Left forelimb (tissue), 1 donor: ENCODE data around the gene FAM180B.

Source experiments
- DNase-seq: peaks from one replicate; pipeline ENCODE4 v3.0.0-alpha.2; 2018; ENCODE audit warnings: low spot score

Gene FAM180B

DNA sequence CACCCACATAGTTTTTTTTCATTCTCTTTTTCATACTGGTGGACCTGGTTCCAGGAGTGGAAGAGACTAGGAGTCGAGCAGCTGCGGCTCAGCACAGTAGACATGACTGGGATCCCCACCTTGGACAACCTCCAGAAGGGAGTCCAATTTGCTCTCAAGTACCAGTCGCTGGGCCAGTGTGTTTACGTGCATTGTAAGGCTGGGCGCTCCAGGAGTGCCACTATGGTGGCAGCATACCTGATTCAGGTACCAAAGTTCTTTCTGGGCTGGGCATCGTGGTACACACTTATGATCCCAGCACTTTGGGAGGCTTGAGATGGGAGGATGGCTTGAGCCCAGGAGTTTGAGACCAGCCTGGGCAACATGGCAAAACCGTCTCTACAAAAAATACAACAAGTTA is 16.8 kb upstream of the FAM180B start:
- DNase-seq, result no peak

DNA sequence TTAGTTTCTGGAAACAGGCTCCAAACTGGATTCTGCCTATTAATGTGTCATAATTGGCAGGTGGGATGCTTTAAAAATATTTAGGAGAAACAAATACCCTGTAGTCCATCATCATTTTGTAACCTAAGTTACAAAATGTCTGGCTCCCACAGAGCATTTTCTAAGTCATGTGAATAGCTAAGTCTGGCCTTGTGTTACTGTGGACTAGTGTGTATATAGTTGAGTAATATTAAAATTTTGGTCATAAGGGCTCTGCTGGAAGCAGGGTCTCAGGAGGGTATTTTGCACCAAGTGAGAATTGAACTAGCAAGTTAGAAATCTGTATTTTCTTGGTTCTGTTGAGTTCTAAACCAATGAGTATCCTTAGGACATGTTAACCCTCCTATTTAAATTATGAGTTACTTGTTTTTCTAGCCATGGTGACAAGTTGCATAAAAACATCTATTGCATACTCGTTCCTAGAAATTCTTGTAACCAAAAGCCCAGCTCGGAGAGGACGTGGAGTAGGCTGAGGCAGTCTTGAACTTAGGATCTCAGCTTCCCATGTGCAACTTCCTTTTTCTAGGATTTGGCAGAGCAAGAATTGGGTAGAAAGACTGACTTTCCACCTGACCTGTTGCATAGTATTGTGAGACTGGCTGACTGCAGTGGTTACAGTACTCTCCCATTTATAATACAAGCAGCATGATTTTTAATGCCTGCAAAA is 15.7 kb upstream of the FAM180B start:
- DNase-seq, result no peak

DNA sequence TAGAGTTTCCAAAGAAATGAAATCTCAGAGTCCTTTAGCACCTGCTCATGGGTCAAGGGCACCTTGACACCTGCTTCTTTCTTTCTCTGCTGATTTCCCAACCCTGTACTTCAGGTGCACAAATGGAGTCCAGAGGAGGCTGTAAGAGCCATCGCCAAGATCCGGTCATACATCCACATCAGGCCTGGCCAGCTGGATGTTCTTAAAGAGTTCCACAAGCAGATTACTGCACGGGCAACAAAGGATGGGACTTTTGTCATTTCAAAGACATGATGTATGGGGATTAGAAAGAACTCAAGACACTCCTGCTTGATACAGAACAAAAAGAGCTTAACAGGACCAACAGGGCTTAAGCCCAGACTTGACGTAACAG is 15.1 kb upstream of the FAM180B start:
- DNase-seq, result no peak

DNA sequence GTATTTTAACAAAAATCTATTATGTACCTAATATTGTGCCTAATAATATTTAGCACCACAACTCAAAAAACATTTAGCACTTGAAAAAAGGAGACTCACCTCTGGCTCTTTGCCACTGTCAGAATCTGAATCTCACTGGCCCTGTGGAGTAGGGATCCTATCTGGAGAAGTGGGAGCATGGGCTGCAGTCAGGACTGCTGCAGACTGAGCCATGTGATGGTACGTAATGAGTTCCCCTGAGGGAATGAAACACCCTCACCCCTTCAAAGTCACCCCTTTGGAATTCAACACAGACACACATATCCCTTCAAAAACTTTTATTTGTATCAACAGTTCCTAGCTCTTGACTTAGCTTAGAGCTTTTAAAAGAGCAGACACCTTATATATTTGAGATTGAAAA is 14.6 kb upstream of the FAM180B start:
- no peak for DNase-seq

DNA sequence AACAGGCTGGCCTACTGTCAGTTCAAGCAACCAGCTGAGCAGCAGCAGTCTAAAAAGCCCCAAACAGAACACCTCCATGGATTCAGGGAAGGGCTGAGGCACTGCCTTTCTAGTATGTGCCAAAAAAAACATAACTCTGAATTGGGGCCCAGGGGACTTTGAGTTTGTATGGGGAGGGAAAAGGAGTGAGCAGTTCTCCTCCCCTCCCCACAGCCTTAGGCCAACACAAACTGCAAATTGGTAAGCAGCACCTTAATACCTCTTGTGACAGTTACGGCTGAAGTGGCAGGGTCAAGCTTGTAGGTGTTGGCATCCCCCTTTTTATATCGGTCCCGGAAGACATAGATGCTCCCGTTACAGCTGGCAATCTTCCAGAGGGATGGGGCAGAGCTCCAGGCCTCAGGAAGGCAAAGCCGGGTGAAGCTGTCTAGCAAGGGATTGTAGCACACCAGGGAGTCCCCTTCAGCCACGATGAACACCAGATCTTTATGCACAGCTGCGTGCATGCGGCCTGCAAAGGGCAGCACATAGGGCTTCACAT is 13.7 kb upstream of the FAM180B start:
- no peak for DNase-seq

DNA sequence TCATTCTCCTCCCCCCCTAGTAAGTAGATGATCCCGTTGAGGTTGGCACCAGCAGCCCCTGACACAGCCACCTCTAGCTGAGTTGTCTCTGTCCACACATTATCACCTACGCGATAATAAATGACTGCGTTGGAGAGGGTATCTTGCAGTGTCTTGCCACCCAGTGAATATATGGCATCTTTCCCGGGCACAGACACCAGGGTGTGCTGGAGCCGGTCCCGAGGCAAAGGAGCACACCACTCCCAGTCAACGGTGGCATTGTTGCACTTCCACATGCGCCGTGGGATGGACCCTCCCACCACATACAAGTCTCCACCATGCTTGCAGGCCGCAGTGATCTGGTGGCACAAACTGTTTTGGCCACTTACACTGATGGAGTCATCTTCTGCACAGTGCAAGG is 13.2 kb upstream of the FAM180B start:
- no peak for DNase-seq

DNA sequence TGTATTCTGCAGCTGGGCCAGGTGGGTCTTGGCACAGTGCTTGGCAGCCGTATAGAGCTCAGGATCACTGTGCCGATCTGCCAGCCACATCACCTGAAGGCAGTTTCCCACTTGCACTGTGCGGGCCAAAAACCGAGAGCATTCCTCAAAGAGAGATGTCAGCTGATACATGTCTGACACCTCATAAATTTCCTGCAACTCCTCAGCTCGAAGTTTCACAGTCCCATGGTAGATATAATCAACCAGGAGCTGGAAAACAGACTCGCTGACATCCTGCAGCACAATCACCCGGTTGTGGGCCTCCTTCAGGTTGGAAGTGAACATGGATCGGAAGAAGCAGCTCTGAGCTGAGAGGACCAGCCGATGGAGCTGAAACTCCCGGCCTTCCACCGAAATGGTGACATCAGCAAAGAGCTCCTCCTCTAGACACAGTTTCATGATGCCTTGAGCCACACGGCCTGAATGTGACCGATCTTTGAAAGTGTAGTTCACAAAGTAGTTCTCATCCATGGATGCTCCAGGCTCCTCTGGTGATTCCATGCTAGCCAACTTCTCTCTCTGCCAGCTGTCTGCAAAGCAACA is 8.9 kb upstream of the FAM180B start:
- DNase-seq, result no peak

DNA sequence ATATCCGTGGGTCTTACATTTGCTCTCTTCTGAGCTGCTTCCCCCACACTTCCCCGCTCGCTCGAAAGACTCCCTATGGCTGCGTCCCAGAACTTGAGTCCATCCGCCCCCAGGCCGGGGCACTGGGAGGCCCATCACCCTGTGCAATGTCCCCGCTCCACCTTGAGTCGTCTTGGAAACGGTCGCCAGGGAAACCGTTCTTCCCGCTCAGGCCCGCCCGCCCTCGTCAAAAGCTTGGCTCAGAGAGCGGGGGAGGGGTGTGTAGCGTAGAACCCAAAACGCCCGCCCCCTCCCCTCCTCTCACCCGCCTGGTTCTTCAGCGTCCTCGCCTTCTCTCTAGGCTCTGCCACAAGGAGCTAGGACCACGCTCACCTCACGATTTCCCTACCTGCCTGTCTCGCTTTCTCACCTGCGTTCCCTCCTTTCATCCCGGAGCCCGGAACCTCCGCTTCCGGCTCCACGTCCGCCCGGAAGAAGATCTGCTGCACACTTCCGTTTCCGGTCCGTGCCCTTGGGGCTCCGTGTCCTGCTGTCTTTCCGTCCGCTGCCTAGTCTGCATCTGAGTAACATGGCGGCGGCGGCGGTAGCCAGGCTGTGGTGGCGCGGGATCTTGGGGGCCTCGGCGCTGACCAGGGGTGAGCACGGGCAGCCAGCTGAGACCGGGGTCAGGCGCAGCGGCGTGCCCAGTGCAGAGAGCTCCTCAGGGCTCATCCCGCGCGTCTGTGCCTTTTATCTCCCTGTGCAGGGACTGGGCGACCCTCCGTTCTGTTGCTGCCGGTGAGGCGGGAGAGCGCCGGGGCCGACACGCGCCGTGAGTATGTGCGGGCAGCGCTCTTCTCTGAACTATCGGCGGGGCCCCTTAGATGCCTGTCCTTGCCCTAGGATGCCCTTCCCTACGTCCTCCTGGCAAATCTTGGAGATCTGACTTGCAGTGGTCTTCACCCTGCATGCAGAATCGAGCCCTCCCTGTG is 7.7 kb upstream of the FAM180B start, which contains the start of the genes KBTBD4 and NDUFS3:
TSS of gene KBTBD4 (minus strand) at position 447 of the 971 bp plus-strand sequence. CDS start at position 428, 19 bp downstream.
TSS of gene NDUFS3 (plus strand) at position 551 of the 971 bp plus-strand sequence. CDS start at position 569, 18 bp downstream.
- peak; percentile 95 for DNase-seq

DNA sequence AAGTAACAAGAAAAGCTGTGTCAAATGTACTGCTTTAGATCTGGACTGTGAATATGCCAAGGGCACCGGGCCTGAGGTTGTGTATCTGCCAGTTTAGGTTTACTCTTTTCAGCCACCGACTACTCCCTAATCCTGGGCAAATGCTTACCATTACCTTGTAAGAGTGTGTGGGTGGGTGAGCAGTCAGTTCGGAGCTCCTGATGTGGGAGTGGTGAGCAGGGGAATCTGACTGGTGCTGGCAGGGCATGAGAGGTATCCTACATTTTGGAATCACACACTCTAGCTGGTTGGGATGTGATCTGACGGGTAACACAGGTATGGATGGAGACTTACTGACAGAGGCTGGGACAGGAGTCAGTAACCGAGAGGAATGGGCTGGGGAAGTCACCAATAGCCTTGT is 2.6 kb upstream of the FAM180B start:
- no peak for DNase-seq

DNA sequence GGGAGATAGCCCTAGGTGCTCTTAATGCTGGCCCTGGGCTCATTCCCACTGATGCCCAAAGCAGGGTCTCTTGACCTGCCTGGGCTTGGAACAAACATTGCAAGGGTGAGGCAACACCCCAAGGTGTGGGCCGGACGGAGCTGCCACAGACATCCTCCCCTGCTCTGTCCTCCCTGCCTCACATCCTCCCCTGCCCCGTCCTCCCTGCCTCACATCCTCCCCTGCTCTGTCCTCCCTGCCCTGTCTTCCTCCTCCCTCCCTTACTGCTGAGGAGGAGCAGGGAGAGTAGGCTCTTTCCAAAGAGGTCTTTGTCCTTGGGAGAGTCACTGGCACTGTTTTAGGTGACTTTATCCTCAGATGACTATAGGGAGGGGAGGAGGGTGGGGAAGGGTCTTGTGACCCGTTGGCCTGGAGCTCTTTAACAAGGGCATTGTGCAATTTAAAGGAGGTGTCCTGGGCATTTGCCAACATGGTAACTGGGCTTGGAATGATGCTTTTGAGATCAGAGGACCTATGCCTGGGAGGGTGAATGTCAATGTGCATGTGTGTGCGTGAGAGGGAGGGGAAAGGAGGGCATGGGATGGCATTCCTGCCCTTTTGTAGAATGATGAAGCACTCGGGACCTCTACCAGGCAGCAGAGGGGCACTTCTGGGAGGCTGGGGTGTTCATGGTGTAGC is 700 bp downstream of the FAM180B start:
- DNase-seq, result no peak

DNA sequence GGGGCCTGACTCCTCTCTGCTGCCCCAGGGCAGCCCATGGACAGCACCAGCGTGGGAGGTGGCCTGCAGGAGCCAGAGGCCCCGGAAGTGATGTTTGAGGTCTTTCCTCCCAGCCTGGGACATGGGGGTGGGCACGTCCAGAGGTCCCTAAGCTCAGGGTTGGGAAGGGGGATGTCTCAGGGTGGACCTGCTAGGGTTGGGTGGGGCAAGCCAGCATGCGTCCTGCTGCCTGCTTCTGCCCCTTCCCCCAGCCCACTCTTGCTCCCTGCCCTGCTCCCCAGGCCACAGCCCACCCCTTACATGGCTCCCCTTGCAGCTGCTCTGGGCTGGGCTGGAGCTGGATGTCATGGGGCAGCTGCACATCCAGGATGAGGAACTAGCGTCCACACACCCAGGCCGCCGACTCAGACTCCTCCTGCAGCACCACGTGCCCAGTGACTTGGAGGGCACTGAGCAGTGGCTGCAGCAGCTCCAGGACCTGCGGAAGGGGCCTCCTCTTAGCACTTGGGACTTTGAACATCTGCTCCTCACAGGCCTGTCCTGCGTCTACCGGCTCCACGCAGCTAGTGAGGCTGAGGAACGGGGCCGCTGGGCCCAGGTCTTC is 1.3 kb downstream of the FAM180B start:
- DNase-seq, result no peak

DNA sequence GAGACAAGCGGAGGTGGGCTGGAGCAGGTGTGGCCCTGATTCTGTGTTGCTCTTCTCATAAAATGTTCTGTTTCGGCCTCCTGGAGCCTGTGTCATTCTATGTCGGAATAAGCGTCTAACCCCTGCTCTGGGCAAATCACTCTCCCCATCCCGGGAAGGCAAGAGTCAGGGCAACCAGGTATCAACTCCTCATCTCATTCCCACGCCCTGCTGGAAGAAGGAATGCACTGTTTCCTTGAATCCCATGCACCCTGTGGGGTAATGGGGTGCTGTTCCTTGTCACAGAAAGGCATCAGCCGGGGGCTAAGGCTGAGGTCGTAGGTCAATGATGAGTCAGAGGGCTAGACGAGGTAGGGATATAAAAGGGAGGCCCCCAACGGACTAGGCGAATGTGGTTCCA is 2.6 kb downstream of the FAM180B start:
- DNase-seq, result no peak

DNA sequence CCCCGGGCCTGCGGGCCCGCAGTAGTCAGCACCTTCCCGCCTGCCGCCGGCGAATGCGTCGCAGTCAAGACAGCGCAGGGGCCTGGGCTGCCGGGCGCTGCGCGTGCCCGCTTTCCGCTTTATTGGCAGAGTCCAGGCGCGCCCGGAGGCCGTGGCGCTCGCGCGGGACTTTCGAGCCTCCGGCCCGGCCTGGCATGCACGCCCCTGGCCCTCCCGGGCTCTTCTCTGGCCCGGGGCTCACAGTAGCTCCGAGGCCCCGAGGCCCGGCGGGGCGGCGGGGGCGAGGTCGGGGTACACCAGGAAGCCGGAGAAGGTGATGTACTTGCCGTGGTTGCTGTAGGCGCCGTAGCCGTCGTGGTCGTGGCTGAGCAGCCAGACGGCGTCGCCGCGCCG is 3.1 kb downstream of the FAM180B start:
- no peak for DNase-seq

DNA sequence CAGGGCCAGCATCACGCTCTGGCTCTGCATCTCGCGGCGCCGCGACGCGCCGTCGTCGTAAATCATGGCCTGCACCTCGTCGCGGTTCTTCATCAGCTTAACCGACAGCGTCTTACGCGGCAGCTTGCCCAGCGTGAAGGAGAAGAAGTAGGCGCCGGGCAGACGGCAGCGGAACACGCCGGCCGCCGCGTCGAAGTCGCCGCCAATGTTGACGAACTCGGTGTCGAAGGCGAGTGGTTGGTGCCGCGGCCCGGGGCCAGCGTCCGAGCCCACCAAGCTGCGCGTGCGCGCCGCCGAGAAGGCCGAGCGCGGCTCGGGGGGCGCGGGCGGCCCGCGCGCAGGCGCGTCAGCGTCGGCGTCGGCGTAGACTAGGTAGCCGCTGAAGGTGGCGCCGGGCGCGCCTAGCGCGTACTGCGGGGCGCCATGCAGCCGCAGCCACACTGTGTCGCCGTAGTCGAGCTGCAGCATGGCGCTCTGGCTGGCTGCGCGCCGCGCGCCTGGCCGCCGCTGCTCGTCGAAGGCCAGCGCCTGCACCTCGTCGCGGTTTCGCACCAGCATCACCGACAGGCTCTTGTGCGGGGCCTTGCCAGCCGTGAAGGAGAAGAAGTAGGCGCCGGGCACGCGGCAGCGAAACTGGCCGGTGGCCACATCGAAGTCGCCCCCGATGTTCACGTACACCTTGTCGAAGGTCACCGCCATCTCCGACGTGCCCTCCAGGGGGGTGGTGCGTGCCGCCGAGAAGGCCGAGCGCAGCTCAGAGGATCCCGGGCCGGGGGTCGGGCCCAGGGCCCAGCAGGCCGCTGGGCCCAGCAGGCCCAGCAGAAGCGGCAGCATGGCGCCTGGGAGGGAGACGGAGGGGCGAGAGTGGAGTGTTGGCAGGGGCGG is 3.7 kb downstream of the FAM180B start:
- DNase-seq, result peak; percentile 81

DNA sequence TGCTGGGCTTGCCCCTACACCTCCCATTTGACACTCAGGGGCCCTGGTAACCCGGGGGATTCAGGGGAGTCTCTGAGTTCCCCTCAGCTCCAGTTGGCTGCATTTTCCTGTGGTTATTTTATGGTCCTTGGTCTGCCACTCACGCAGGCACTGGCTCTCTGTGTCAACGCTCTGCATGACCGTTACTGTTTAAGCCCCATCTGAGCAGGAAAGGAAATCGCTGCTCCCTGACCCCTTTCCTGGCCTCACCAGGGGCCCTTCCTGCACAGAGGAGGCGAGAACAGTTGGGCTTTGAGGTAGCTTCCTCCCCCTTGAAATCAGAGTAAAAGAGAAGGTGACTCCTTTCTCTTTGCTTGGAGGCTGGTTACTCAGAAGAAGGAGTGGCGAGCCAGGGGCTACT is 5.3 kb downstream of the FAM180B start:
- DNase-seq, result no peak

DNA sequence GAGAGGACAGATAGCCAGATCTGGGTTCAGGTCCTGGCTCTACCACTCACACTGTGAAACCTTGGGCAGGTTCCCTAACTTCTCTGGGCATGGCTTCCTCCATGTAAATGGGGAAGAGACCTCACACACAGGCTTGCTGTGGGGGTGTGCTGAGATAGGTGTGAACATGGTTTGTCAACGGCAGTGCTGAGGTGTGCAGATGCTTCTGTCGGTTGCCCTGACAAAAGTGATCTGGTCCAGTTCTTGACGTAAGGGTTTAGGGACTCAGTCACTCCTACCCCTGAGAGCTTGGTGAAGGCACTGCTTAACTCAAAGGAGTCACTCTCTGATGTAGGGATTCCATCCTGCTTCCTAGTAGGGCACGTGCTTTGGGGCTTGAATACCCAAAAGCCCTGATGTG is 5.8 kb downstream of the FAM180B start:
- no peak for DNase-seq

DNA sequence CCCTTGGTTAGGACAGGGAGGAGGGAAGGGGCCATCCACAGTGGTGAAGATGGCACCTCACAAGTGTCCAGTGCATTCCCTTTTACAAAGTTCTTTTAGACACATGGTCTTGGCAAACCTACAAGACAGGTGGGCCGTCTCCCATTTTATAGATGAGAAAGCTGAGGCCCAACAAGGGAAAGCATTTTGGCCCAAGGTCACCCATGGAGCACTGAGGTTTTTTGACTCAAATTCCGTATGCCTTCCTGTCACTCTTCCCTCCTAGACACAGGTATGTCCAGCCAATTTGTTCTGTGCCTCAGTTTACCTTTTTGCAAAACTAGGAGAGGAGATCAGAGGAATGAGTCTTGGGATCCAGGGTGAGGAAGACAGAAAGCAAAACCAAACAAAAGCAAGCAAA is 6.5 kb downstream of the FAM180B start:
- DNase-seq, result no peak

DNA sequence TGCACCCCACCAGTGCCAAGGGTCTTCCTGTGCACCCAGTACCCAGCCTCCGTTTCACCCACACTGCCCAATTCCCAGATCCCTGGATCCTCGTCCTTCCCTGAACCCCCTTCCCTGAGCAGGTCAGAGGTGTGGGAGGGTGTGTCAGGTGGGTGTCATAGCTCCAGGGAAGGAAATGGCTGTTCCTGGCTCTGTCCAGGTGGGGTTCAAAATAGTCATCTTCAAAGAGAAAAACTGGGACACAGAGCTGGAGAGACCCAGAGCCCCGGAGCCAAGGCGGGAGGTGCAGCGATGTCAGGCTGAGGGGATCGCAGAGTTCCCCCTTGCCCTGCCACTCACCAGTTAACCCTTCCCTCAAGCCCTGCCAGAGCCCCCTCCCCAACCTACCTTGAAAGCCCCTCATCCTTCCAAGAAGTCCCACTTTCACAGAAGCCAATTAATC is 7.0 kb downstream of the FAM180B start:
- DNase-seq, result no peak

DNA sequence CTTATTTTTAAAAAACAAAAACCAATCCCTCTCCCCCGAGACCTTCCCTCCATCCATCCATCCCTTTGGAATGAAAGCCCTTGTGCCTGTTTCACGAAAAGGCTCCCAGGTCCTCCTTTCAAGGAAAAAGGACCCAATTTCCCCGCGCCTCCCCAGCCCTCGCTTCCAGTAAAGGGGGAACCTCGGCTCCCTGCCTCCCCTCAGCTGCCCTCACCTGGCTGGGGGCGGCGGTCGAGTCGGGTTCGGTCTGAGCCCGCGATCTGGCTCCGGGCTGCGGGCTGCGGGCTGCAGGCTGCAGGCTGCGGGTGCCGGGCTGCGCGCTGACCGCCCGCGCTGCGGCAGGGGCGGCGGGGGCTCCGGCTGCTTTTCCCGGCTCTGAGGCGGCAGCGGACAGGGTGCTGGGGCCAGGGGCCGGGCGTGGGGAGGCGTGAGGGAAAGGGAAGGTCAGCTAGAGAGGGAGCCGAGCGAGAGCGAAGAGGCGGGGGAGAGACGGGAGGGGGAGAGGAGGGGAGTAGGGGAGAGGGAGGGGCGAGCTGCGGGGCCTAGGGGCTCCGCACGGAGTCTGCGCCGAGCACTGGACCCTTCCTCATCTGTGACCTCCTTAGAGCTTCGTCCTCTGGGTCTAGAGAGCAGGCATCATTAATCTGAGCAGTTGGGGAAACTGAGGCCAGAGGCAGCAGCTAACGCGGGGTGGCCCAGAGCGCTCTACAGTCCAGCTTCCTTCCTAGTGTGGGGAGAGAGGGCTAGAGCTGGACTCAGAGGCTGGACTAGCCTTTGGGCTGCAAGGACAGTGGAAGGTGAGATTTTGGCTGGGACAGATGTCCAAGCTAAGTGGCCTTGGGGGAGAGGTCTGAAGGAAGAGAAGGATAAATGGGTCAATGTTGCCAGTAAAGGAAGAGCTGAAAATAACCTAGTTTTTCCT is 7.7 kb downstream of the FAM180B start, which contains the start of gene C1QTNF4:
TSS of gene C1QTNF4 (minus strand) at position 478 of the 922 bp plus-strand sequence. CDS start 3,601 bp downstream, outside the sequence.
- DNase-seq, result no peak
